SK-N-SH (cell line): ENCODE results near the gene WFIKKN1. TPM values are rescaled to one million over a fixed set of nuclear protein-coding genes. Genes with fewer than 3 reads are reported as not detected.

Experiments
- CTCF ChIA-PET: fragments of 300-600, 350-600 bp; formaldehyde crosslinking; extraction: SDS; loops from one replicate; lab custom pipeline; 2021; lab: Yijun Ruan, JAX
- POLR2A ChIA-PET: fragments of 350-600 bp; sonication (Branson Sonifier 250); formaldehyde crosslinking; extraction: SDS; loops from one replicate; lab custom pipeline; 2020; ENCODE audit warnings: antibody characterized with exemption, inconsistent platforms; lab: Yijun Ruan, JAX
- DNase-seq: peaks from one replicate; pipeline ENCODE4 v3.0.0; 2012
- H2AFZ ChIP-seq: fragments of 200-600 bp; sonication (generic); 2 replicates; pipeline ENCODE4 v1.8.1; 2016; ENCODE audit warnings: antibody characterized with exemption, mild to moderate bottlenecking, low read depth
- H3F3A ChIP-seq: fragments of 200-600 bp; sonication (generic); replicated peaks from 2 replicates; pipeline ENCODE3; 2016; ENCODE audit warnings: antibody characterized with exemption, mild to moderate bottlenecking; ENCODE audit not compliant: insufficient read depth
- H3K27ac ChIP-seq, 2 experiments: fragments of 200-500 bp in 1 of 2; fragments of 200-600 bp in 1 of 2; sonication (Bioruptor generic) in 1 of 2; sonication (generic), shearing (Covaris generic) in 1 of 2; 2 replicates each; pipeline versions ENCODE4 v1.5.1 to v1.6.1; 2014 to 2016; ENCODE audit warnings: low read depth in 2 of 2, inconsistent platforms in 1 of 2, low read length in 1 of 2, mild to moderate bottlenecking in 1 of 2, mixed read lengths in 1 of 2
- H3K27me3 ChIP-seq: fragments of 200-600 bp; sonication (generic), shearing (Covaris generic); 2 replicates; pipeline ENCODE4 v1.6.1; 2016; ENCODE audit warnings: mixed run types; ENCODE audit not compliant: insufficient read depth
- H3K36me3 ChIP-seq, 2 experiments: fragments of 200-500 bp in 1 of 2; fragments of 200-600 bp in 1 of 2; sonication (Bioruptor generic) in 1 of 2; sonication (generic) in 1 of 2; replicated peaks in 1 of 2; 2 replicates each; pipeline versions ENCODE3 to v1.5.1; 2014 to 2016; ENCODE audit warnings: low read length in 1 of 2, mild to moderate bottlenecking in 1 of 2; ENCODE audit not compliant: insufficient read depth in 2 of 2, control insufficient read depth in 1 of 2
- H3K4me1 ChIP-seq, 2 experiments: fragments of 200-500 bp in 1 of 2; fragments of 200-600 bp in 1 of 2; sonication (Bioruptor generic) in 1 of 2; sonication (generic), shearing (Covaris generic) in 1 of 2; 2 replicates each; pipeline versions ENCODE4 v1.5.1 to v1.6.1; 2014 to 2016; ENCODE audit warnings: low read depth in 1 of 2, low read length in 1 of 2, mixed run types in 1 of 2; ENCODE audit not compliant: insufficient read depth in 2 of 2, control insufficient read depth in 1 of 2
- H3K4me2 ChIP-seq: fragments of 200-600 bp; sonication (generic), shearing (Covaris generic); 2 replicates; pipeline ENCODE4 v1.6.1; 2017; ENCODE audit warnings: mixed run types
- H3K4me3 ChIP-seq, 2 experiments: fragments of 200-500 bp in 1 of 2; fragments of 200-600 bp in 1 of 2; sonication (Bioruptor generic) in 1 of 2; sonication (generic), shearing (Covaris generic) in 1 of 2; 2 replicates each; pipeline versions ENCODE4 v1.5.1 to v1.8.1; 2014 to 2016; ENCODE audit warnings: low read depth in 2 of 2, inconsistent platforms in 1 of 2, low read length in 1 of 2, mild to moderate bottlenecking in 1 of 2, mixed read lengths in 1 of 2, moderate library complexity in 1 of 2
- H3K79me2 ChIP-seq: fragments of 200-600 bp; sonication (generic); 2 replicates; pipeline ENCODE4 v1.8.1; 2017; ENCODE audit warnings: mild to moderate bottlenecking; ENCODE audit not compliant: insufficient read depth
- H3K9ac ChIP-seq: fragments of 200-600 bp; sonication (generic); 2 replicates; pipeline ENCODE4 v1.6.1; 2017; ENCODE audit warnings: mixed run types
- H3K9me2 ChIP-seq: fragments of 200-600 bp; sonication (generic); 2 replicates; pipeline ENCODE4 v1.6.1; 2017; ENCODE audit warnings: mixed run types
- H3K9me3 ChIP-seq: fragments of 200-600 bp; sonication (generic); 2 replicates; pipeline ENCODE4 v1.6.1; 2017; ENCODE audit warnings: mixed run types, mild to moderate bottlenecking, moderate library complexity
- H4K20me1 ChIP-seq: fragments of 200-600 bp; sonication (generic); 2 replicates; pipeline ENCODE4 v1.6.1; 2017; ENCODE audit warnings: mild to moderate bottlenecking, mixed run types; ENCODE audit not compliant: insufficient read depth
- FOXJ3 ChIP-seq: sonication (generic); formaldehyde crosslinking; IDR thresholded peaks from 2 replicates; pipeline ENCODE4 v1.5.1; 2020; ENCODE audit warnings: mild to moderate bottlenecking, missing genetic modification reagents
- FOXM1 ChIP-seq: IDR thresholded peaks from 2 replicates; pipeline ENCODE4 v1.4.0; 2012; ENCODE audit warnings: low read depth, mild to moderate bottlenecking
- GATA2 ChIP-seq: sonication (generic); formaldehyde crosslinking; IDR thresholded peaks from 2 replicates; pipeline ENCODE4 v1.5.0; 2020; ENCODE audit warnings: mild to moderate bottlenecking, missing genetic modification reagents
- JUND ChIP-seq: IDR thresholded peaks from 2 replicates; pipeline ENCODE4 v1.4.0; 2012
- MXI1 ChIP-seq: IDR thresholded peaks from 2 replicates; pipeline ENCODE4 v1.6.1; 2012; ENCODE audit warnings: mild to moderate bottlenecking, low read depth, low read length, improper control_type of control experiment
- NFIC ChIP-seq: IDR thresholded peaks from 2 replicates; pipeline ENCODE4 v1.4.0; 2012; ENCODE audit warnings: borderline replicate concordance
- RAD21 ChIP-seq: IDR thresholded peaks from 2 replicates; pipeline ENCODE4 v1.6.1; 2012; ENCODE audit warnings: mild to moderate bottlenecking, low read length
- RCOR1 ChIP-seq: fragments of 150-350 bp; IDR thresholded peaks from 2 replicates; pipeline ENCODE4 v1.6.1; 2017; ENCODE audit warnings: antibody characterized with exemption, low read length
- RFX5 ChIP-seq: IDR thresholded peaks from 2 replicates; pipeline ENCODE4 v1.6.1; 2012; ENCODE audit warnings: mild to moderate bottlenecking, improper control_type of control experiment, low read length
- RXRA ChIP-seq: IDR thresholded peaks from 2 replicates; pipeline ENCODE4 v1.4.0; 2012; ENCODE audit warnings: low read depth, mild to moderate bottlenecking, borderline replicate concordance
- SIN3A ChIP-seq: IDR thresholded peaks from 2 replicates; pipeline ENCODE4 v1.6.1; 2012; ENCODE audit warnings: low read depth, mild to moderate bottlenecking, low read length, moderate library complexity, borderline replicate concordance
- TCF12 ChIP-seq: IDR thresholded peaks from 2 replicates; pipeline ENCODE4 v1.4.0; 2012
- WGBS: methylation state at CpG from one replicate; pipeline ENCODE4 v1.1.6; 2017; ENCODE audit warnings: low lambda C conversion rate; 5-methylcytosine and 5-hydroxymethylcytosine counted together
- polyA plus RNA-seq, 3 experiments: library from polyadenylated mRNA; depleted of rRNA; stranded (reverse); fragments of >200 nt; gene quantifications; 2 replicates each; pipeline ENCODE4 v1.2.3, GENCODE V29; 2012
- TF ChIP-seq, protein P1 (sequence below): fragments of 150-350 bp; IDR thresholded peaks from 2 replicates; pipeline ENCODE4 v1.6.1; 2016; ENCODE audit warnings: mild to moderate bottlenecking, low read depth, low read length
- TF ChIP-seq, protein P2 (sequence below): IDR thresholded peaks from 2 replicates; pipeline ENCODE4 v1.4.0; 2012; ENCODE audit warnings: low read depth, borderline replicate concordance
- TF ChIP-seq, protein P3 (sequence below): fragments of 150-350 bp; IDR thresholded peaks from 2 replicates; pipeline ENCODE4 v1.6.1; 2017; ENCODE audit warnings: antibody characterized with exemption, low read length, low read depth, borderline replicate concordance
- TF ChIP-seq, protein P4 (sequence below): IDR thresholded peaks from 2 replicates; pipeline ENCODE4 v1.4.0; 2012; ENCODE audit warnings: low read depth

Gene WFIKKN1
- polyA plus RNA-seq, 1 of the 3 experiments (the other 2 are of a cell fraction) = 0.16 TPM

DNA sequence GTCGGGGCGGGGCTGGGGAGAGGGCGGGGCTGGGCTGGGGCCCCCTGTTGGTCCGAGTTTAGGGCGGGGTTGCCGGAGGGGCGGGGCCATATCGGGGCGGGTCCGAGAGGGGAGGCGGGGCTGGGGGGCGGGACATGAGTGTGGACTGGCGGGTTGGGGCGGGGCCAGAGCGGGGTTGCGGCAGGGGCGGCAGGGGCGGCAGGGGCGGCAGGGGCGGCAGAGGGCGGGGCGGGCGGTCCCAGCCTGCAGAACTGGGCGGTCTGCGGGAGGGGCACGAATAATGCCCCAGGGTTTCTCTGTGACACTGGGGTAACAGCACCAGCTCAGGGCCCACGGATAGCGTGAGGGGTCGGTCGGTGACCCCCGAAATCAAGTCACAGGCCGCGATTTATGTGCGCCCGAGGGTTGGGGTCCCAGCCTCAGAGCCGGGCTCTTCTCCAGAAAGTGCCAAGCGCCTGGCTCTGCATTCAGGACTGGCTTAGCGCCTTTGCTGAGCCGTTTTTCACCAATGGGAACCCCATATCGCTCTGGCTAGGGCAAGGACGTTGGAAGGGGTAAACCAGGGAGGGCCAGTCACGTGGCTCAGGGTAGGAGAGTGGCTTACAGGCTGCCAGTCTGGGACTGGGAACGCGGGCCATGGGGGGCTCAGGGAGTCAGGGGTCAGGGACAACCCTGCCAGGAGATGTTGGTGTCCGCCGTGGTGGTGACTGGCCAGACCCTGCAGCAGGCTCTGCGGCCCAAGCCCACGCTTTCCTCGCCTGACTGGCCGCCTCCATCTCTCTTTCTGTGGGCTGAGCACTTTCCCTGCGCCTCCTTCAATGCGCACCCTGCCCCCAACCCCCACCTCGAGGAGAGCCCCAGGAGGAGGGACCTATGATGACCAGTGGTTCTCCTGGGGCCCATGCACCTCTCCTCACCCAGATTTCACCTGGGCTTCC, 6.6 kb downstream of the WFIKKN1 start:
- Histone ChIP-seq H3K9me2 (no peaks in the 10 kb centered on the region), H3K4me1 (peaks cover 0 to 34% of the 10 kb centered on the region in 2 experiments; a peak in 1 of 4 replicates), H4K20me1 (no peaks in the 10 kb centered on the region; the same call in 1 of the 2 replicates), H3K27me3 (no peaks in the 10 kb centered on the region), H3K4me2 (peak overlapping the region; percentile 90), H3K9me3 (no peaks in the 10 kb centered on the region), H3K9ac (peak overlapping the region; percentile 90; the same call in 1 of the 2 replicates), H3K27ac (peak overlapping the region; percentile 94 to 98), H2AFZ (peak overlapping the region; percentile 84; the same call in 1 of the 2 replicates), H3F3A (peaks cover 13% of the 10 kb centered on the region), H3K79me2 (peaks cover 12% of the 10 kb centered on the region; the same call in 1 of the 2 replicates), H3K36me3 (peaks cover 0 to 16% of the 10 kb centered on the region in 2 experiments), H3K4me3 (peak overlapping the region; percentile 78 to 87)
- peak; percentile 100 for DNase-seq
- CTCF ChIA-PET = interaction anchor here (1.0 to 2.2 kb wide), 4 partner anchors 11 to 75 kb away, joined by 3 to 11 read pairs (median 8); partner anchors contain the start of gene WDR90
- POLR2A ChIA-PET = interaction anchor here (0.7 to 1.6 kb wide), 4 partner anchors 12 to 72 kb away, joined by 3 to 5 read pairs (median 4); partner anchors contain the start of genes RAB40C and WDR90
- WGBS = 27% methylated on average over 7 of the region's 53 CpGs
- TF ChIP-seq, protein P1, sequence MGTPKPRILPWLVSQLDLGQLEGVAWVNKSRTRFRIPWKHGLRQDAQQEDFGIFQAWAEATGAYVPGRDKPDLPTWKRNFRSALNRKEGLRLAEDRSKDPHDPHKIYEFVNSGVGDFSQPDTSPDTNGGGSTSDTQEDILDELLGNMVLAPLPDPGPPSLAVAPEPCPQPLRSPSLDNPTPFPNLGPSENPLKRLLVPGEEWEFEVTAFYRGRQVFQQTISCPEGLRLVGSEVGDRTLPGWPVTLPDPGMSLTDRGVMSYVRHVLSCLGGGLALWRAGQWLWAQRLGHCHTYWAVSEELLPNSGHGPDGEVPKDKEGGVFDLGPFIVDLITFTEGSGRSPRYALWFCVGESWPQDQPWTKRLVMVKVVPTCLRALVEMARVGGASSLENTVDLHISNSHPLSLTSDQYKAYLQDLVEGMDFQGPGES = no peak
- TF ChIP-seq, protein P2, sequence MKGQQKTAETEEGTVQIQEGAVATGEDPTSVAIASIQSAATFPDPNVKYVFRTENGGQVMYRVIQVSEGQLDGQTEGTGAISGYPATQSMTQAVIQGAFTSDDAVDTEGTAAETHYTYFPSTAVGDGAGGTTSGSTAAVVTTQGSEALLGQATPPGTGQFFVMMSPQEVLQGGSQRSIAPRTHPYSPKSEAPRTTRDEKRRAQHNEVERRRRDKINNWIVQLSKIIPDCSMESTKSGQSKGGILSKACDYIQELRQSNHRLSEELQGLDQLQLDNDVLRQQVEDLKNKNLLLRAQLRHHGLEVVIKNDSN = peak; percentile 34; the same call in 1 of the 2 replicates
- TF ChIP-seq, all 33 proteins: peak for 1

DNA sequence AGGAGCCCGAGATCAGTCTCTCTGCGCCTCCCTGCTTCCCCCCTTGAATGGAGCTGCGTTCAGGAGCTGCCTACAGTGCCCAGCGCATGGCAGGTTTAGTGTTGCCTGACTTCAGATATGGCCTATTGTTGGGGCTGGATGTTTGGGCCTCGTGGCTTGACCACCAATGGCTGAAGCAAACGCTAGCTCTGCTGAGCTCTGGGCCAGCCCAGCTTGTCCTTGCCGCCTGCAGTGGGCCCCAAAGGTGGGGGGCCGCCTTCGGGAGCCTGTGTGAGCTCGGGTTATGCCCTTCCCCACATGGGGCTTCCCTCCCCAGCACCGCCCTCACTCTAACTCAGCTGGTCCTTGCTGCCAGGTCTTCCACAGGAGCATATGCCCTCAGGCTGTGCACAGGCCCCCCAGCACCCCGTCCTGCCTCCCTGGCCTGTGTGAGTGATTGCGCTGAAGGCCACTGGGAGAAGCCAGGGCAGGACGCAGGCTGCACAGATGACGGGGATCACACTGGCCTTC, 7.3 kb downstream of the WFIKKN1 start:
- H4K20me1 ChIP-seq = no peaks in the 10 kb centered on the region; the same call in 1 of the 2 replicates
- ChIA-PET CTCF (interaction anchor here (0.9 to 1.4 kb wide), 5 partner anchors 10 to 30 kb away, joined by 3 to 11 read pairs (median 5); partner anchors contain the start of genes RHOT2 and WDR90), POLR2A (no interaction called here)
- no peak overlapping the region; a peak in 1 of 4 replicates for H3K27ac ChIP-seq
- H2AFZ ChIP-seq = no peak overlapping the region
- H3K27me3 ChIP-seq = no peaks in the 10 kb centered on the region
- no peak overlapping the region for H3K4me2 ChIP-seq
- H3K36me3 ChIP-seq = peaks cover 0 to 12% of the 10 kb centered on the region in 2 experiments
- no peak overlapping the region for H3K4me3 ChIP-seq
- no peaks in the 10 kb centered on the region for H3K9me2 ChIP-seq
- TF ChIP-seq MXI1 (no peak), JUND (no peak), RAD21 (no peak), FOXJ3 (CRISPR knock-in tag) (no peak), GATA2 (CRISPR knock-in tag) (no peak), RCOR1 (no peak), TCF12 (no peak), RFX5 (no peak), RXRA (no peak), NFIC (no peak), FOXM1 (no peak), SIN3A (no peak)
- TF ChIP-seq, protein P1 = no peak
- TF ChIP-seq, protein P3, sequence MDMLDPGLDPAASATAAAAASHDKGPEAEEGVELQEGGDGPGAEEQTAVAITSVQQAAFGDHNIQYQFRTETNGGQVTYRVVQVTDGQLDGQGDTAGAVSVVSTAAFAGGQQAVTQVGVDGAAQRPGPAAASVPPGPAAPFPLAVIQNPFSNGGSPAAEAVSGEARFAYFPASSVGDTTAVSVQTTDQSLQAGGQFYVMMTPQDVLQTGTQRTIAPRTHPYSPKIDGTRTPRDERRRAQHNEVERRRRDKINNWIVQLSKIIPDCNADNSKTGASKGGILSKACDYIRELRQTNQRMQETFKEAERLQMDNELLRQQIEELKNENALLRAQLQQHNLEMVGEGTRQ = no peak
- TF ChIP-seq, protein P4, sequence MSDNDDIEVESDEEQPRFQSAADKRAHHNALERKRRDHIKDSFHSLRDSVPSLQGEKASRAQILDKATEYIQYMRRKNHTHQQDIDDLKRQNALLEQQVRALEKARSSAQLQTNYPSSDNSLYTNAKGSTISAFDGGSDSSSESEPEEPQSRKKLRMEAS = no peak
- peaks cover 5 to 41% of the 10 kb centered on the region in 2 experiments; a peak in 2 of 4 replicates for H3K4me1 ChIP-seq
- no peak overlapping the region for H3K9ac ChIP-seq
- no peaks in the 10 kb centered on the region for H3K9me3 ChIP-seq
- H3K79me2 ChIP-seq = peaks cover 19% of the 10 kb centered on the region; the same call in 1 of the 2 replicates
- 96% methylated on average over 13 of the region's 15 CpGs for WGBS
- no peak for DNase-seq
- H3F3A ChIP-seq = peaks cover 13% of the 10 kb centered on the region
